Measurements from ENCODE around the gene APOL6. TPM values are rescaled to one million over a fixed set of nuclear protein-coding genes. Genes with fewer than 3 reads are reported as not detected.
"Not testable (repeated sequence)": the region's sequence is repeated elsewhere in the genome, so short reads cannot be mapped to it uniquely, and the experiment has no call there.

Gene APOL6
- total and polyA plus RNA-seq, 7 experiments from 2014 or later, result 18.8 to 99.8 (median 37.7) TPM

- Mint-ChIP-seq H3K27ac (no peak overlapping the region), H3K9me3 (peaks cover 0 to 43% (median 9%) of the 10 kb centered on the region in 11 donors), H3K27me3 (no peaks in the 10 kb centered on the region), H3K4me1 (peaks cover 0 to 9% (median 0%) of the 10 kb centered on the region in 7 donors), H3K36me3 (peaks cover 8 to 31% (median 14%) of the 10 kb centered on the region in 5 donors), H3K4me3 (no peak overlapping the region)
- Histone ChIP-seq H3K4me3 (ENCODE audit: low read length) (no peak overlapping the region), H3K9me3 (ENCODE audit: control insufficient read depth in 2 of 3, low read length in 3 of 3) (peaks cover 0 to 3% (median 0%) of the 10 kb centered on the region in 3 experiments), H3K27ac (ENCODE audit: low read depth, low read length) (no peak overlapping the region), H3K27me3 (ENCODE audit: control insufficient read depth in 2 of 2, insufficient read depth in 2 of 2, low read length in 2 of 2) (no peaks in the 10 kb centered on the region), H3K4me1 (ENCODE audit: control insufficient read depth in 2 of 2, insufficient read depth in 2 of 2, low read length in 2 of 2) (no peaks in the 10 kb centered on the region), H3K36me3 (ENCODE audit: control insufficient read depth in 2 of 3, insufficient read depth in 3 of 3, low read length in 3 of 3) (no peaks in the 10 kb centered on the region)
- POLR2A ChIA-PET, result no interaction called here
- intact Hi-C loops (cut with micrococcal nuclease), result no loop called here
- no peak for DNase-seq
- CTCF ChIA-PET, result no interaction called here
- no peak for ATAC-seq
Measured at GRCh38 chr22:35677460-35678187, 29.4 kb downstream of the APOL6 start.

GRCh38 chr22:35678836-35679235 lies 30.6 kb downstream of the APOL6 start:
- ChIA-PET CTCF (no interaction called here), POLR2A (no interaction called here)
- no peak for DNase-seq
- H3K27ac Mint-ChIP-seq, result no peak overlapping the region
- intact Hi-C loops (cut with micrococcal nuclease), result no loop called here
- Histone ChIP-seq H3K36me3 (ENCODE audit: control insufficient read depth in 2 of 3, insufficient read depth in 3 of 3, low read length in 3 of 3) (no peaks in the 10 kb centered on the region), H3K27ac (ENCODE audit: low read depth, low read length) (no peak overlapping the region), H3K27me3 (ENCODE audit: control insufficient read depth in 2 of 2, insufficient read depth in 2 of 2, low read length in 2 of 2) (no peaks in the 10 kb centered on the region), H3K9me3 (ENCODE audit: control insufficient read depth in 2 of 3, low read length in 3 of 3) (peaks cover 0 to 3% (median 0%) of the 10 kb centered on the region in 3 experiments), H3K4me1 (ENCODE audit: control insufficient read depth in 2 of 2, insufficient read depth in 2 of 2, low read length in 2 of 2) (no peaks in the 10 kb centered on the region), H3K4me3 (ENCODE audit: low read length) (no peak overlapping the region)
- peaks cover 0 to 7% (median 0%) of the 10 kb centered on the region in 5 donors for H3K27me3 Mint-ChIP-seq
- H3K4me1 Mint-ChIP-seq, result peaks cover 0 to 9% (median 5%) of the 10 kb centered on the region in 7 donors
- ATAC-seq, result no peak
- peaks cover 8 to 28% (median 18%) of the 10 kb centered on the region in 5 donors for H3K36me3 Mint-ChIP-seq
- peaks cover 0 to 37% (median 8%) of the 10 kb centered on the region in 11 donors for H3K9me3 Mint-ChIP-seq
- H3K4me3 Mint-ChIP-seq, result no peak overlapping the region

DNA sequence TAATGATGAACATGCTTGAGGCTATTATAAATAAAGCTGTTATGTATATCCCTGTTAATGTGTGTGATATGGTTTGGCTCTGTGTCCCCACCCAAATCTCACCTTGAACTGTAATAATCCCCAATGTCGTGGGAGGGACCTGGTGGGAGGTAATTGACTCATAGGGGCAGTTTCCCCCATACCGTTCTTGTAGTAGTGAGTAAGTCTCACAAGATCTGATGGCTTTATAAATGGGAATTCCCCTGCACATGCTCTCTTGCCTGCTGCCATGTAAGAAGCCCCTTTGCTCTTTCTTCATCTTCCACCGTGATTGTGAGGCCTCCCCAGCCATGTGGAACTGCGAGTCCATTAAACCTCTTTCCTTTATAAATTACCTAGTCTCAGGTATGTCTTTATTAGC lies 31.2 kb downstream of the APOL6 start:
- Mint-ChIP-seq H3K36me3 (peaks cover 5 to 28% (median 18%) of the 10 kb centered on the region in 5 donors), H3K4me1 (peaks cover 0 to 10% (median 5%) of the 10 kb centered on the region in 7 donors), H3K9me3 (peaks cover 0 to 32% (median 9%) of the 10 kb centered on the region in 11 donors)
- H3K27me3 Mint-ChIP-seq; H3K27ac Mint-ChIP-seq; POLR2A ChIA-PET; intact Hi-C loops (cut with micrococcal nuclease); CTCF ChIA-PET; H3K36me3 ChIP-seq (ENCODE audit: control insufficient read depth in 2 of 3, insufficient read depth in 3 of 3, low read length in 3 of 3); H3K4me3 ChIP-seq (ENCODE audit: low read length); H3K4me3 Mint-ChIP-seq; H3K27me3 ChIP-seq (ENCODE audit: control insufficient read depth in 2 of 2, insufficient read depth in 2 of 2, low read length in 2 of 2); H3K9me3 ChIP-seq (ENCODE audit: control insufficient read depth in 2 of 3, low read length in 3 of 3); H3K27ac ChIP-seq (ENCODE audit: low read depth, low read length); H3K4me1 ChIP-seq (ENCODE audit: control insufficient read depth in 2 of 2, insufficient read depth in 2 of 2, low read length in 2 of 2): not testable (repeated sequence)
- ATAC-seq (peak; percentile 20), DNase-seq (peak in 1 of 9 donors; percentile 50)

DNA sequence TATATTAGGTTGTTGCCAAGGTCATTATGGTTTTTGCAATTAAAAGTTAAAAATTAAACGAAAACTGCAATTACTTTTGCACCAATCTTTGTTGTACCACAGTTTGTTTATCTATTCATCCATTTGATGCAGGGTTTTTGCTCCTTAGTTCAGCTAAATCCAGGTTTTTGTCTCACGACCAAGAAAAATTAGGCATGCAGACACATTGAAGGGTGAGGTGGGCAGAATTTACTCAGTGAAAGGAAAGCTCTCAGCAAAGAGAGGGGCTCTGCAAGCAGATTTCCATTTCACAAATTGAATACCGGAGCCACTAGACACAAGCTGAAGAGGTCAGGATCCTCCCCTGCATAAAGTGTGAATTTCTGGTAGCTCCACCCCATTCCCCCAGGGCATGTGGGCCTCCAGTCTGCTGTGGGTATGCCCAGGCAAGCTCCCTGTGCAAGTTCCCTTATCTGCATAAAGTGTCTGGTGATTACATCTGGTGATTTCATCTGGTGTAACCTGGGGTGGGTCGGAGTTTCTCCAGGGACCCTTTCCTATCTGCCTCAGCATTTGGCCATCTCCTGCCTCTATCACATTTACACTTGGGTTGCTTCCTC lies 33.3 kb downstream of the APOL6 start:
- peaks cover 0 to 14% (median 4%) of the 10 kb centered on the region in 11 donors for H3K9me3 Mint-ChIP-seq
- no peak overlapping the region for H3K27ac ChIP-seq (ENCODE audit: low read depth, low read length)
- H3K4me3 Mint-ChIP-seq, result no peak overlapping the region
- no peaks in the 10 kb centered on the region for H3K36me3 ChIP-seq (ENCODE audit: control insufficient read depth in 2 of 3, insufficient read depth in 3 of 3, low read length in 3 of 3)
- H3K4me1 Mint-ChIP-seq, result peaks cover 0 to 10% (median 5%) of the 10 kb centered on the region in 7 donors
- no peaks in the 10 kb centered on the region for H3K9me3 ChIP-seq (ENCODE audit: control insufficient read depth in 2 of 3, low read length in 3 of 3)
- no peaks in the 10 kb centered on the region for H3K27me3 ChIP-seq (ENCODE audit: control insufficient read depth in 2 of 2, insufficient read depth in 2 of 2, low read length in 2 of 2)
- intact Hi-C loops (cut with micrococcal nuclease), result no loop called here
- H3K4me3 ChIP-seq (ENCODE audit: low read length), result no peak overlapping the region
- ATAC-seq (no peak), DNase-seq (no peak)
- no peaks in the 10 kb centered on the region for H3K4me1 ChIP-seq (ENCODE audit: control insufficient read depth in 2 of 2, insufficient read depth in 2 of 2, low read length in 2 of 2)
- CTCF ChIA-PET, result no interaction called here
- POLR2A ChIA-PET, result no interaction called here
- peaks cover 0 to 17% (median 9%) of the 10 kb centered on the region in 5 donors for H3K36me3 Mint-ChIP-seq
- H3K27me3 Mint-ChIP-seq, result peaks cover 0 to 8% (median 0%) of the 10 kb centered on the region in 5 donors
- H3K27ac Mint-ChIP-seq, result no peak overlapping the region

GRCh38 chr22:35683560-35683959 lies 35.3 kb downstream of the APOL6 start:
- CTCF ChIA-PET, result no interaction called here
- Histone ChIP-seq H3K36me3 (ENCODE audit: control insufficient read depth in 2 of 3, insufficient read depth in 3 of 3, low read length in 3 of 3) (no peaks in the 10 kb centered on the region), H3K27me3 (ENCODE audit: control insufficient read depth in 2 of 2, insufficient read depth in 2 of 2, low read length in 2 of 2) (no peaks in the 10 kb centered on the region), H3K4me1 (ENCODE audit: control insufficient read depth in 2 of 2, insufficient read depth in 2 of 2, low read length in 2 of 2) (no peaks in the 10 kb centered on the region), H3K9me3 (ENCODE audit: control insufficient read depth in 2 of 3, low read length in 3 of 3) (no peaks in the 10 kb centered on the region), H3K27ac (ENCODE audit: low read depth, low read length) (no peak overlapping the region), H3K4me3 (ENCODE audit: low read length) (no peak overlapping the region)
- intact Hi-C loops (cut with micrococcal nuclease), result no loop called here
- DNase-seq (no peak), ATAC-seq (no peak)
- Mint-ChIP-seq H3K9me3 (peaks cover 0 to 9% (median 4%) of the 10 kb centered on the region in 11 donors), H3K27me3 (peaks cover 0 to 8% (median 0%) of the 10 kb centered on the region in 5 donors), H3K4me1 (peaks cover 0 to 10% (median 5%) of the 10 kb centered on the region in 7 donors), H3K4me3 (no peak overlapping the region), H3K27ac (peak overlapping the region in 1 of 9 donors; percentile 46), H3K36me3 (peaks cover 0 to 16% (median 6%) of the 10 kb centered on the region in 5 donors)
- POLR2A ChIA-PET, result no interaction called here

- H3K4me3 Mint-ChIP-seq, result no peak overlapping the region
- H3K36me3 ChIP-seq (ENCODE audit: control insufficient read depth in 2 of 3, insufficient read depth in 3 of 3, low read length in 3 of 3), result no peaks in the 10 kb centered on the region
- H3K27ac ChIP-seq (ENCODE audit: low read depth, low read length), result no peak overlapping the region
- H3K4me3 ChIP-seq (ENCODE audit: low read length), result no peak overlapping the region
- no peaks in the 10 kb centered on the region for H3K4me1 ChIP-seq (ENCODE audit: control insufficient read depth in 2 of 2, insufficient read depth in 2 of 2, low read length in 2 of 2)
- no peak for ATAC-seq
- no peaks in the 10 kb centered on the region for H3K9me3 ChIP-seq (ENCODE audit: control insufficient read depth in 2 of 3, low read length in 3 of 3)
- intact Hi-C loops (cut with micrococcal nuclease), result no loop called here
- H3K4me1 Mint-ChIP-seq, result peaks cover 0 to 10% (median 5%) of the 10 kb centered on the region in 7 donors
- POLR2A ChIA-PET, result no interaction called here
- DNase-seq, result no peak
- H3K36me3 Mint-ChIP-seq, result peaks cover 0 to 16% (median 6%) of the 10 kb centered on the region in 5 donors
- H3K27me3 Mint-ChIP-seq, result peaks cover 0 to 8% (median 2%) of the 10 kb centered on the region in 5 donors
- CTCF ChIA-PET, result no interaction called here
- H3K27ac Mint-ChIP-seq, result no peak overlapping the region
- H3K9me3 Mint-ChIP-seq, result peaks cover 0 to 9% (median 4%) of the 10 kb centered on the region in 11 donors
- no peaks in the 10 kb centered on the region for H3K27me3 ChIP-seq (ENCODE audit: control insufficient read depth in 2 of 2, insufficient read depth in 2 of 2, low read length in 2 of 2)
Measured at GRCh38 chr22:35684270-35684700, 36.0 kb downstream of the APOL6 start.
